Body of pancreas (tissue), 4 donors: ENCODE results near the gene AWAT1.

Experiments
- CTCF ChIP-seq, 7 experiments: fragments of 450-650 bp in 4 of 7; fragments of 200-600 bp in 3 of 7; sonication (generic) in 3 of 7; IDR thresholded peaks; one replicate each; pipeline ENCODE4 v1.5.1; 2016 to 2019; ENCODE audit warnings: antibody characterized with exemption in 7 of 7
- POLR2A ChIP-seq, 3 donors: fragments of 450-650 bp; IDR thresholded peaks; one replicate each; pipeline ENCODE4 v1.6.1; 2016; ENCODE audit warnings: antibody characterized with exemption in 3 of 3, mild to moderate bottlenecking in 2 of 3

- TF ChIP-seq CTCF (IDR thresholded peaks at IDR 0.05) (no peak), POLR2A (IDR thresholded peaks at IDR 0.05) (no peak)
These were observed 30.3 kb downstream of the AWAT1 start for GRCh38 chrX:70264784-70265183.
